K562 (cell line): ENCODE results near the gene AKAP7.

Experiments used
- ARNT ChIP-seq, 2 experiments: fragments of 450-650 bp; IDR thresholded peaks; 2 replicates each; pipeline ENCODE4 v1.6.1; 2016; ENCODE audit warnings: mild to moderate bottlenecking in 1 of 2
- E2F6 ChIP-seq, 2 experiments: IDR thresholded peaks; 2 replicates each; pipeline ENCODE4 v1.6.1; 2011; ENCODE audit warnings: borderline replicate concordance in 1 of 2, control low read depth in 1 of 2, low read depth in 1 of 2, low read length in 1 of 2, mild to moderate bottlenecking in 1 of 2, mixed read lengths in 1 of 2, moderate library complexity in 1 of 2; ENCODE audit not compliant: insufficient read depth in 1 of 2, insufficient read length in 1 of 2, poor library complexity in 1 of 2, severe bottlenecking in 1 of 2; ENCODE audit errors: extremely low read depth in 1 of 2
- FOSL1 ChIP-seq: fragments of 200-800 bp; sonication (Bioruptor generic); conservative IDR thresholded peaks from 2 replicates; pipeline ENCODE4 v1.6.1; 2016; ENCODE audit warnings: missing genetic modification characterization, missing compliant biosample characterization
- MXI1 ChIP-seq: IDR thresholded peaks from 2 replicates; pipeline ENCODE4 v1.6.1; 2011; ENCODE audit warnings: low read depth, mild to moderate bottlenecking, improper control_type of control experiment, low read length
- SMARCE1 ChIP-seq: fragments of 450-650 bp; IDR thresholded peaks from 2 replicates; pipeline ENCODE4 v1.7.1; 2016; ENCODE audit warnings: mild to moderate bottlenecking
- ZEB2 ChIP-seq: fragments of 450-650 bp; IDR thresholded peaks from 2 replicates; pipeline ENCODE4 v1.6.1; 2016
- ZNF274 ChIP-seq: IDR thresholded peaks from 2 replicates; pipeline ENCODE4 v1.6.1; 2011; ENCODE audit warnings: low read depth, mild to moderate bottlenecking, low read length, moderate library complexity, borderline replicate concordance
- ZNF780A ChIP-seq: fragments of 250-450 bp; sonication (Bioruptor Pico); IDR thresholded peaks from 2 replicates; pipeline ENCODE4 v1.5.0; 2021; ENCODE audit warnings: mild to moderate bottlenecking
- TF ChIP-seq, protein P1 (sequence below), 3 experiments: IDR thresholded peaks in 2 of 3; conservative IDR thresholded peaks in 1 of 3; 2 replicates each; pipeline ENCODE4 v1.5.1; 2011 to 2012; ENCODE audit warnings: low read length in 3 of 3, mild to moderate bottlenecking in 3 of 3, control low read depth in 2 of 3, improper control_type of control experiment in 1 of 3, inconsistent platforms in 1 of 3, low read depth in 1 of 3, mixed read lengths in 1 of 3, moderate library complexity in 1 of 3; ENCODE audit not compliant: insufficient read depth in 2 of 3
- TF ChIP-seq, protein P2 (sequence below): sonication (generic); formaldehyde crosslinking; IDR thresholded peaks from 2 replicates; pipeline ENCODE4 v1.4.0; 2020; ENCODE audit warnings: mild to moderate bottlenecking, missing genetic modification reagents

- no peak for TF ChIP-seq ARNT (IDR thresholded peaks at IDR 0.05)
- TF ChIP-seq ZEB2 = no peak
- no peak for TF ChIP-seq E2F6 (IDR thresholded peaks at IDR 0.05; ENCODE audit: borderline replicate concordance in 1 of 2, extremely low read depth in 1 of 2, insufficient read depth in 1 of 2, insufficient read length in 1 of 2, low read depth in 1 of 2, low read length in 1 of 2, poor library complexity in 1 of 2, severe bottlenecking in 1 of 2)
- TF ChIP-seq, protein P1, sequence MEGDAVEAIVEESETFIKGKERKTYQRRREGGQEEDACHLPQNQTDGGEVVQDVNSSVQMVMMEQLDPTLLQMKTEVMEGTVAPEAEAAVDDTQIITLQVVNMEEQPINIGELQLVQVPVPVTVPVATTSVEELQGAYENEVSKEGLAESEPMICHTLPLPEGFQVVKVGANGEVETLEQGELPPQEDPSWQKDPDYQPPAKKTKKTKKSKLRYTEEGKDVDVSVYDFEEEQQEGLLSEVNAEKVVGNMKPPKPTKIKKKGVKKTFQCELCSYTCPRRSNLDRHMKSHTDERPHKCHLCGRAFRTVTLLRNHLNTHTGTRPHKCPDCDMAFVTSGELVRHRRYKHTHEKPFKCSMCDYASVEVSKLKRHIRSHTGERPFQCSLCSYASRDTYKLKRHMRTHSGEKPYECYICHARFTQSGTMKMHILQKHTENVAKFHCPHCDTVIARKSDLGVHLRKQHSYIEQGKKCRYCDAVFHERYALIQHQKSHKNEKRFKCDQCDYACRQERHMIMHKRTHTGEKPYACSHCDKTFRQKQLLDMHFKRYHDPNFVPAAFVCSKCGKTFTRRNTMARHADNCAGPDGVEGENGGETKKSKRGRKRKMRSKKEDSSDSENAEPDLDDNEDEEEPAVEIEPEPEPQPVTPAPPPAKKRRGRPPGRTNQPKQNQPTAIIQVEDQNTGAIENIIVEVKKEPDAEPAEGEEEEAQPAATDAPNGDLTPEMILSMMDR (IDR thresholded peaks at IDR 0.05 in 2 of 3, conservative IDR thresholded peaks at IDR 0.05 in 1 of 3; ENCODE audit: insufficient read depth in 2 of 3, low read depth in 1 of 3, low read length in 3 of 3) = no peak
- TF ChIP-seq, protein P2, sequence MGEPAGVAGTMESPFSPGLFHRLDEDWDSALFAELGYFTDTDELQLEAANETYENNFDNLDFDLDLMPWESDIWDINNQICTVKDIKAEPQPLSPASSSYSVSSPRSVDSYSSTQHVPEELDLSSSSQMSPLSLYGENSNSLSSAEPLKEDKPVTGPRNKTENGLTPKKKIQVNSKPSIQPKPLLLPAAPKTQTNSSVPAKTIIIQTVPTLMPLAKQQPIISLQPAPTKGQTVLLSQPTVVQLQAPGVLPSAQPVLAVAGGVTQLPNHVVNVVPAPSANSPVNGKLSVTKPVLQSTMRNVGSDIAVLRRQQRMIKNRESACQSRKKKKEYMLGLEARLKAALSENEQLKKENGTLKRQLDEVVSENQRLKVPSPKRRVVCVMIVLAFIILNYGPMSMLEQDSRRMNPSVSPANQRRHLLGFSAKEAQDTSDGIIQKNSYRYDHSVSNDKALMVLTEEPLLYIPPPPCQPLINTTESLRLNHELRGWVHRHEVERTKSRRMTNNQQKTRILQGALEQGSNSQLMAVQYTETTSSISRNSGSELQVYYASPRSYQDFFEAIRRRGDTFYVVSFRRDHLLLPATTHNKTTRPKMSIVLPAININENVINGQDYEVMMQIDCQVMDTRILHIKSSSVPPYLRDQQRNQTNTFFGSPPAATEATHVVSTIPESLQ (CRISPR knock-in tag) = no peak
- no peak for TF ChIP-seq SMARCE1
- TF ChIP-seq FOSL1 (tag) = no peak
- no peak for TF ChIP-seq ZNF780A
- no peak for TF ChIP-seq MXI1
- no peak for TF ChIP-seq ZNF274
Observed at GRCh38 chr6:131129689-131130553, 5.3 kb upstream of the AKAP7 start.
